HG03571 (cell line): Measurements from ENCODE around the gene SCUBE3.

Source experiments
- ATAC-seq: cut with Tn5 transposase; IDR thresholded peaks from one replicate; pipeline ENCODE4 v1.9.1; 2021; ENCODE audit not compliant: unreplicated experiment

The SCUBE3 gene

DNA sequence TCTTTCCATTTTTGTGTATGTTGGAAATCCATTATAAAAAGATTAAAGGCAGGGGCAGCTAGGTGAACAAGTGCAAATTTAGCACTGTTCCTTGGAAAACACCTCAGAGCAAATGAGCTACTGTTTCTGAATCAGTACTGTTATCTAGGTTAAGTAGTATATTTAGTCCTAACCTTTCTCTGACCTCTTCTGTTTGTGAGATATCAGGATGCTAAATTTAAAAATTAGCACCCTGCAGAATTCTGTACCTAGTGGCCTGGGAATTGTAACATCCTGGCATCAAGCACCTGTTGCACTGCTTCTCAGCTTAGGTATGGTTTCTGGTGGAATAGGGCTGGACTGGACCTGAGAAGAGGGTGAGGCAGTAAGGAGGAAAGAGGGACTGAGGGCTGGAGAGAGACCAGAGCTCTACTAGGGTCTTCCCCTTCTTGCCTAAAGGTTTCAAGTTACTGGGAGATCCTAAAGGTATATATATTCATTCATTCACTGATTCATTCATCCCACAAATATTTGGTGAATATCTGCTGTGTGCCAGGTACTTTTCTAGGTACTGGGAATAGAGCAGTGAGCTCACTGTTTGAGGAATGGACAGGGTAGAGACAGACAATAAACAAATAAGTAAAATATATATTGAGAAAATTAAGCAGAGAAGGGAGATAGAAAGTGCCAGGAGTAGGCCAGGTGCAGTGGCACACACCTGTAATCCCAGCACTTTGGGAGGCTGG, 51.0 kb downstream of the SCUBE3 start:
- no peak for ATAC-seq

GRCh38 chr6:35265523-35265922, 51.8 kb downstream of the SCUBE3 start:
- no peak for ATAC-seq

DNA sequence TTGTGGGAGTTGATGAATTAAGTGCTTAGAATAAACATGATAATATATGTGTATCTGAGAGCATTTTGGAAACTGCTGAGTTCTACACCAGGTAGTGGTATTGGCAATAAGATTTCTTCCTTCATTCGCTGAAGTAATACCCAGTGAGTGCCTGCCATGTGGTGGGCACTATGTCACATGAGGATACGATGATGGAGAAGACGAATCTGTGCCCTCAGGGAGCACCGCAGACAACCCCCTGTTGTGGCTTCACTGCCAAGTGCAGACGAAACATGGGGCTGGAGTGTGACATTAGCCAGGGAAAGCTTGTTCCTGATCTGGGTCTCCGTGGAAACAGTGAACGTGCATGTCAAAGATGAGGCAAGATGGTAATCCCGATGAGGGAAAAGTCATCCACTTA, 53.7 kb downstream of the SCUBE3 start:
- ATAC-seq, result no peak

DNA sequence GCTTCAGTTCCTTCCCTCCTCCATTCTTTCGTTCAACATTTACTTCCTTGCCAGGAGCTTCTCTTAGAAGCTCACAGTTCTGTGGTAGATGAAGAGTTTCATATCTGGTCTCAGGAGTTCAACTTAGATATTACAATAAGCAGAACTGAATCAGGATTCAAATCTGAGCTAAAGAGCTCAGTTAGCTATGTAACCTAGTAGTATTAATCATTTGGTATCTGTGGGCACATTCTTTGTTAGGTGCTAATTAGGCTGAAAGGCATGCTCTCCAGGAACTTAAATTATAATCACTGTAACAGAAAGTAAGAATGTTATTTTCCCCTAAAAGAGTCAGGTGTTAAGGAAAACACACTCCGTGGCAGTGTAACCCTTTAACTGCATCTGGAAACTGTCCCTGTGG, 54.1 kb downstream of the SCUBE3 start:
- ATAC-seq, result no peak

GRCh38 chr6:35272005-35272404, 58.2 kb downstream of the SCUBE3 start:
- ATAC-seq, result no peak

GRCh38 chr6:35273822-35274559, 60.2 kb downstream of the SCUBE3 start:
- no peak for ATAC-seq

DNA sequence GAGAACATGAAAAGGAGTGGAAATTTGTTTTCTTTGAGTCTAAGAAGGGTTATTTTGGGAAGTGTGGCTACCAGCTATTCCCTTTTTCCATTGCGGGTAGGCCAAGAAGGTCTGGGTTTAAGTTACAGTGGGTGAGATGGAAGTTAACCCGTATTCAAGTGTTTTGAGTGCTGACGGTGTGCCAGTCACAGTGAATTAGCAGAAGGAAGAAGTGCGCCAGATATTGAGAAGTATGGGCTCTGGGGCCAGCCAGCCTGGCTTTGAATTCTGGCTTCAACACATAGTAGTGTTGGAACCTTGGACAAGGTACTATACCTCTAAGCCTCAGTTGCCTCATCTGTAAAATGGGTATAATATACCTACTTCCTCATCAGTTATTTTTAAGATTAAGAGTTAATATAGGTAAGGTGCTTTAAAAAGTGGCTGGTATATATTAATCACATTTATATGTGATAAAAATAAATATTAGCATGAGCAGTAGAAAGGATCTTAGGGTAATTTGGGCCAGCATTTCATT, 62.0 kb downstream of the SCUBE3 start:
- no peak for ATAC-seq

DNA sequence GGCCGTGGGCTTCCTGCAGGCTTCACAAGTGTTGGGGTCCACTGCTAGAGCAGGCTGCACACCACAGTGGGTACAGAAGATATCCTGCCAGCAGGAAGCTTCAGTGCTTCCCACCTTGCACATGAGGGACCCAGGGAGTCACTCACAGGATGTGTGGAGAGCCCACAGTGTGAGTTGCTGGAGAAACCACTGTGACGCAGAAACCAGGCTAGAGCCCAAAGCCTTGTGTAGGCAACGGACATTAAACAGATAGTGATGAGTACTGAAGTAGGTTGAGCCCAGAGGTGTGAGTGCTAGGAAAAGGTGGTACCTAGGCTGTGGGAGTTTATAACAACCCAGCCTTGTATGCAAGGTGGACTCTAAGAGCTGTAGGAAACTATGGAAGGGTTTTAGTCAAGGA, 65.0 kb downstream of the SCUBE3 start:
- ATAC-seq, result no peak

DNA sequence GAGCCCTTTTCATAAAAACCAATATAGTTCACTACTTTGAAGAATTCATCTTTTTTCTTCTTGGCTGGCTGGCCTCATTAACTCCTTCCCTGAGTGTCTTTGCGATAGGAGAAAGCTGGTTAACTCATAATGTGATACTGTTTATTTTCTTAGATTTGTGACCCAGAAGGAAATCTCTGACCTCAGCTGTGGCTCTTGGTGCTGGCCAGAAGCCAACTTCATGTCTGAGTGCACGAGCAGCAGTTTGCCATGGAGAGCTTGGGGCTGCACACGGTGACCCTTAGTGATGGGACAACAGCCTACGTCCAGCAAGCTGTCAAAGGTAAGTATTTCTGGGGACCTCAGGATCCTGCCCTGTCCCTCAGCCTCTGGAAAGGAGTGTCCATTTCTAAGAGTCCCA, 67.1 kb downstream of the SCUBE3 start:
- ATAC-seq, result no peak

GRCh38 chr6:35282472-35282871, 68.7 kb downstream of the SCUBE3 start:
- ATAC-seq, result no peak

GRCh38 chr6:35283361-35283760, 69.6 kb downstream of the SCUBE3 start:
- ATAC-seq, result no peak

- no peak for ATAC-seq
Observed at GRCh38 chr6:35287671-35288396, 74.1 kb downstream of the SCUBE3 start.

- ATAC-seq, result no peak
Observed at GRCh38 chr6:35288834-35289233, 75.1 kb downstream of the SCUBE3 start.

- no peak for ATAC-seq
Observed at GRCh38 chr6:35291491-35291890, 77.7 kb downstream of the SCUBE3 start.

GRCh38 chr6:35292494-35292893, 78.7 kb downstream of the SCUBE3 start:
- no peak for ATAC-seq

DNA sequence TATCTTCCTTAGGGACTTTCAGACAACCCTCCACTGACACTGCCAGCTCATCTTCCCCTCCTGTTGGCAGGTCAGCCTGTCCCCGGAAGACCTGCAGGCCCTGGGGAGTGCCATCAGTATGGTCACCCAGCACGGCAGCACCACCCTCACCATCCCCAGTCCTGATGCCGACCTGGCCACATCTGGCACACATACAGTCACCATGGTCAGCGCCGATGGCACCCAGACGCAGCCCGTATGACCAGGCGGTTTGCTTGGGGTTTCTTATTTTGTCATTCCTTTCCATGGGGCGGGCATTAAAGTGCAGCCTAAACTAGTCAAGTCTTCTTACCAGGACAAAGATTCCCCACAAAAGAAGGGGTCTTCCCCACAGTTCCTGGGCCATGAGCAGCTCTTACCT, 79.9 kb downstream of the SCUBE3 start:
- ATAC-seq, result no peak

- no peak for ATAC-seq
Observed at GRCh38 chr6:35294308-35294945, 80.7 kb downstream of the SCUBE3 start.

- ATAC-seq, result no peak
Observed at GRCh38 chr6:35295036-35295435, 81.3 kb downstream of the SCUBE3 start.

GRCh38 chr6:35295521-35296315, 82.0 kb downstream of the SCUBE3 start:
- no peak for ATAC-seq

DNA sequence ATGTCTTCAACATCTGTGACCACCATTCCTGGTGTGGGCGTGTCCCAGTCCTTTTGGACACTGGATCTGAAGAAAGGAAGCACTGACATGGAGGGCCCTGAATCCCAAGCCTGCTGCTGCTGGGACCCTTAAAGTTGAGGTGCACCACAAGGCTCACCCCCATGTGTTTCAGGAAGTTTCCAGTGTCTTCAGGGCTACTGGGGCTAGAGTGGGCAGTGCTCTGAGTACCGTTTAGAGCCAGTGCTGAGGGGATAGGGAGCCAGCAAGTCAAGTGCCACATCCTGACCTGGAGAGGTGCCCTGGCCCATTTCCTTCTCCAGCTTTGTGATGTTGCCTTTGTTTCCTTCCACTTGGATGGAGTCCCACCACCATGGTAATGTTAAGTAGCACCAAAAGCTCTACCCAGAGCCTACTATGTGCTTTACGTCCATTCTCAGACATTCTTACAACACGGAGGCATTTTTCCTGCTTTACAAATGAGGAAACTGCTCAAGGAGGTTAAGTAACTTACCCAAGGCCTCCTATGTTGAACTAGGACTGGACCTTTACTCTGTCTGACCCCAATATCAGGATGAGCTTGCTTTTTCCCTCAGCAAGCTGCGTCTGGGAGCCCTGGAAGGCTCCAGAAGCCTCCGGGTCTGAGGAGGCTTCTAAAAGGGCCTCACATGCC, 83.3 kb downstream of the SCUBE3 start:
- ATAC-seq, result no peak
